ENCODE data around the gene FAM170B. TPM values are rescaled to one million over a fixed set of nuclear protein-coding genes. Genes with fewer than 3 reads are reported as not detected.

The FAM170B gene
- total RNA-seq, 1 experiment from 2014 or later = not detected

DNA sequence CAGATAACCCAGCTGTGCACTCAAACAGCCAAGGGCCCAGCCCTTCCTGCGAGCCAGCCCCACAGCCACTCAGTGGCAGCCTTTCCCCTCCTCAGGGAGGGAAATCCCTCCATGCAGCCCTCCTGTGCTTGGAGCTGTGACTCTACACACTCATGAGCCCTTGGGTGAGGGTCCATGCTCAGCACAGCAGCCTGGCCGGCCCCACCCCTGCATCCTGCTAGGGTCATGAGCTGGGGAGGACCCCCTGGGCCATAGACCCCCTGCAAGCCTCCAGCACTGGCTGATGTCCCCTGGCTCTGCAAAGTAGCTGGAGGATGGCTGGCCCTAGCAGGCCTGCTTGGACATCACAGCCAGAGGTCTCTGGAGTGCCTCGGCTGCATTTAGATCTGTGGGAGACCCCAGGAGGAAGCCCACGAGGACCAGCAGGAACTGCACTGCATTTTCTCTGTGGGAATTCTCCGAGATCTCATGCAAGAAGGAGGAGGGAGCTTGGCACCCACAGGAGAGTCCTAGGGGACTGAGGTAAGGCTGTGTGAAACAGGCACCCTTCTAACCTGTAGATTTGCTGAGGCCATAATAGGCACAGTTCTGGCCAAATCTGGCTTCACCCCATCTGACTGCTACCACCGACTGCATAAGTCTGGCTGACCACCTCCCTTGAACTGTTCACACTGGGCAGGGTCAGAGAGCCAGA, 37.0 kb upstream of the FAM170B start:
- ChIA-PET POLR2A (no interaction called here), CTCF (interaction anchor here (0.6 kb wide), 1 partner anchor 627 kb away, joined by 3 read pairs; no protein-coding TSS in a partner anchor)

GRCh38 chr10:49169776-49170175, 36.0 kb upstream of the FAM170B start:
- Histone ChIP-seq H3K27me3 (ENCODE audit: control insufficient read depth, insufficient read depth, low read length) (no peaks in the 10 kb centered on the region), H3K36me3 (ENCODE audit: control insufficient read depth, insufficient read depth, low read length) (no peaks in the 10 kb centered on the region), H3K9me3 (ENCODE audit: control insufficient read depth, insufficient read depth, low read depth, low read length) (no peaks in the 10 kb centered on the region), H3K4me3 (ENCODE audit: low read depth in 2 of 2, low read length in 2 of 2) (no peak overlapping the region), H3K4me1 (ENCODE audit: control insufficient read depth, insufficient read depth, low read length) (no peaks in the 10 kb centered on the region), H3K27ac (ENCODE audit: low read length) (no peak overlapping the region)
- in situ Hi-C loops (cut with HindIII; ENCODE audit: low pct_unique_long_range_greater_than_20kb, low sequenced_read_pairs) (no loop called here), intact Hi-C loops (cut with micrococcal nuclease; ENCODE audit: unreplicated experiment) (no loop called here)
- DNase-seq (ENCODE audit: low read depth, low spot score) = no peak
- no peak for ATAC-seq
- TF ChIP-seq, protein P1, sequence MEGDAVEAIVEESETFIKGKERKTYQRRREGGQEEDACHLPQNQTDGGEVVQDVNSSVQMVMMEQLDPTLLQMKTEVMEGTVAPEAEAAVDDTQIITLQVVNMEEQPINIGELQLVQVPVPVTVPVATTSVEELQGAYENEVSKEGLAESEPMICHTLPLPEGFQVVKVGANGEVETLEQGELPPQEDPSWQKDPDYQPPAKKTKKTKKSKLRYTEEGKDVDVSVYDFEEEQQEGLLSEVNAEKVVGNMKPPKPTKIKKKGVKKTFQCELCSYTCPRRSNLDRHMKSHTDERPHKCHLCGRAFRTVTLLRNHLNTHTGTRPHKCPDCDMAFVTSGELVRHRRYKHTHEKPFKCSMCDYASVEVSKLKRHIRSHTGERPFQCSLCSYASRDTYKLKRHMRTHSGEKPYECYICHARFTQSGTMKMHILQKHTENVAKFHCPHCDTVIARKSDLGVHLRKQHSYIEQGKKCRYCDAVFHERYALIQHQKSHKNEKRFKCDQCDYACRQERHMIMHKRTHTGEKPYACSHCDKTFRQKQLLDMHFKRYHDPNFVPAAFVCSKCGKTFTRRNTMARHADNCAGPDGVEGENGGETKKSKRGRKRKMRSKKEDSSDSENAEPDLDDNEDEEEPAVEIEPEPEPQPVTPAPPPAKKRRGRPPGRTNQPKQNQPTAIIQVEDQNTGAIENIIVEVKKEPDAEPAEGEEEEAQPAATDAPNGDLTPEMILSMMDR (IDR thresholded peaks at IDR 0.05) = no peak
- TF ChIP-seq TCF7L2 (IDR thresholded peaks at IDR 0.05; ENCODE audit: low read depth, low read length) = no peak
- TF ChIP-seq SIN3A (IDR thresholded peaks at IDR 0.05; ENCODE audit: borderline replicate concordance, insufficient read depth, low read depth, low read length) = no peak
- TF ChIP-seq REST (IDR thresholded peaks at IDR 0.05; ENCODE audit: insufficient read depth in 1 of 2, low read depth in 2 of 2, low read length in 1 of 2) = no peak
- no peak for TF ChIP-seq POLR2AphosphoS5 (IDR thresholded peaks at IDR 0.05; ENCODE audit: low read depth, low read length)
- POLR2A ChIA-PET = no interaction called here
- CTCF ChIA-PET = no interaction called here
- BruUV-seq (replicated peaks) = no TSS peak

More for the DNA sequence above, 37.0 kb upstream of the FAM170B start:
- no peak overlapping the region for H3K4me3 ChIP-seq (ENCODE audit: low read depth in 2 of 2, low read length in 2 of 2)
- H3K36me3 ChIP-seq (ENCODE audit: control insufficient read depth, insufficient read depth, low read length) = no peaks in the 10 kb centered on the region
- intact Hi-C loops (cut with micrococcal nuclease; ENCODE audit: unreplicated experiment) (no loop called here), in situ Hi-C loops (cut with HindIII; ENCODE audit: low pct_unique_long_range_greater_than_20kb, low sequenced_read_pairs) (no loop called here)
- ATAC-seq = no peak
- DNase-seq (ENCODE audit: low read depth, low spot score) = no peak
- BruUV-seq (replicated peaks) = no TSS peak
- H3K4me1 ChIP-seq (ENCODE audit: control insufficient read depth, insufficient read depth, low read length) = no peaks in the 10 kb centered on the region
- no peak for TF ChIP-seq REST (IDR thresholded peaks at IDR 0.05; ENCODE audit: insufficient read depth in 1 of 2, low read depth in 2 of 2, low read length in 1 of 2)
- TF ChIP-seq TCF7L2 (IDR thresholded peaks at IDR 0.05; ENCODE audit: low read depth, low read length) = no peak
- H3K27ac ChIP-seq (ENCODE audit: low read length) = no peak overlapping the region
- no peaks in the 10 kb centered on the region for H3K9me3 ChIP-seq (ENCODE audit: control insufficient read depth, insufficient read depth, low read depth, low read length)
- no peaks in the 10 kb centered on the region for H3K27me3 ChIP-seq (ENCODE audit: control insufficient read depth, insufficient read depth, low read length)
